GM18873 (cell line): Measurements from ENCODE around the gene RTN4IP1.
"Not testable (repeated sequence)": the region's sequence is repeated elsewhere in the genome, so short reads cannot be mapped to it uniquely, and the experiment has no call there.

Source experiments
- ATAC-seq: cut with Tn5 transposase; IDR thresholded peaks from one replicate; pipeline ENCODE4 v1.9.1; 2021; ENCODE audit warnings: mild to moderate bottlenecking, moderate library complexity, moderate number of reproducible peaks; ENCODE audit not compliant: unreplicated experiment, low FRiP score

Gene RTN4IP1

GRCh38 chr6:106549521-106549920 lies 79.8 kb downstream of the RTN4IP1 start:
- no peak for ATAC-seq

- not testable (repeated sequence) for ATAC-seq
Measured at GRCh38 chr6:106548926-106549455, 80.3 kb downstream of the RTN4IP1 start.

- ATAC-seq, result no peak
Measured at GRCh38 chr6:106547601-106548453, 81.5 kb downstream of the RTN4IP1 start.

- no peak for ATAC-seq
Measured at GRCh38 chr6:106546691-106547414, 82.4 kb downstream of the RTN4IP1 start.

- ATAC-seq, result no peak
Measured at GRCh38 chr6:106546261-106546690, 83.0 kb downstream of the RTN4IP1 start.

- ATAC-seq, result no peak
Measured at GRCh38 chr6:106540907-106541306, 88.4 kb downstream of the RTN4IP1 start.

- no peak for ATAC-seq
Measured at GRCh38 chr6:106540432-106540831, 88.9 kb downstream of the RTN4IP1 start.

- ATAC-seq, result no peak
Measured at GRCh38 chr6:106539936-106540335, 89.4 kb downstream of the RTN4IP1 start.

GRCh38 chr6:106538145-106538544 lies 91.2 kb downstream of the RTN4IP1 start:
- no peak for ATAC-seq

GRCh38 chr6:106537662-106538061 lies 91.6 kb downstream of the RTN4IP1 start:
- no peak for ATAC-seq

- no peak for ATAC-seq
Measured at GRCh38 chr6:106536851-106537250, 92.4 kb downstream of the RTN4IP1 start.

- ATAC-seq, result no peak
Measured at GRCh38 chr6:106536357-106536756, 92.9 kb downstream of the RTN4IP1 start.

GRCh38 chr6:106535012-106535411 lies 94.3 kb downstream of the RTN4IP1 start:
- ATAC-seq, result no peak

GRCh38 chr6:106534564-106534982 lies 94.7 kb downstream of the RTN4IP1 start:
- no peak for ATAC-seq

- no peak for ATAC-seq
Measured at GRCh38 chr6:106534004-106534403, 95.3 kb downstream of the RTN4IP1 start.

- no peak for ATAC-seq
Measured at GRCh38 chr6:106533054-106533453, 96.2 kb downstream of the RTN4IP1 start.

GRCh38 chr6:106530502-106530901 lies 98.8 kb downstream of the RTN4IP1 start:
- ATAC-seq, result no peak

GRCh38 chr6:106530026-106530425 lies 99.3 kb downstream of the RTN4IP1 start:
- ATAC-seq, result no peak

- no peak for ATAC-seq
Measured at GRCh38 chr6:106529438-106529837, 99.9 kb downstream of the RTN4IP1 start.

GRCh38 chr6:106528521-106528920 lies 100.8 kb downstream of the RTN4IP1 start:
- no peak for ATAC-seq

- no peak for ATAC-seq
Measured at GRCh38 chr6:106527979-106528378, 101.3 kb downstream of the RTN4IP1 start.
